Stimulated activated CD4-positive, alpha-beta T cell treated with anti-CD3 and anti-CD28 coated beads, Interleukin-1b, Interleukin-23, amount 100 ng/mL, for 1 hour (primary cell): ENCODE data around the gene CCDC188.

ENCODE experiments used
- DNase-seq, 2 donors: peaks; one replicate each; pipeline ENCODE4 v3.0.0-alpha.2; 2020; ENCODE audit warnings: low read depth in 2 of 2

The CCDC188 gene

DNA sequence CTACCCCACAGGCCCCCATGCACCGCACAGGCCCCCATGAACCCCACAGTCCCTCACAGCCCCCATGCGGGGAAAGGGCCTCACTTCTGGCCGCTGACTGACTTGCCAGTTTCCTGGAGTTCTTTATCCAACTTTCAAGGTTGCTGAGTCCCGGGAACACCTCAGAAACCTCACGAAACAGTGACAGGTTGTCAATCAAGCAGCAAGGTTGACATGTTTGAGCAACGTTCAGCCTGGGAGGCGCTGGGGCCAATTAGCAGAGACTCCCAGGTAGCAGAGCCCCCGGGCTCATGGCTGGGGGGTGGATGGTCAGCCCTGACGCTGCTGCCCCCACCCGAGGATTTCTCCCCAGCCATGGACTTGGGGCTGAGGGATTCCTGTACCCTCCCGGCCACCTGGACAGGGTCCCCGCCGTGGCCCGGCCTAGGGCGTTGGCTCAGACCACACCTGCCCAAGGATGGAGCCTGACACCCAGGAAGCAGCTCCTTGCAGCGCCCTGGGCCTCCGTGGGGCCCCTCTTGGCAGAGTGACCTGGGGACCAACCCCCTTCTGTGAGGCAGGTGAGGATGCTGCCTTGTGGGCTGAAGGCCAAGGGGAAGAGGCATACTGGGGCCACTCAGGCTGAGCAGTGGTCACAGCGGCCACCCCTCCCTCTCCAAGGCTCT lies 33.8 kb upstream of the CCDC188 start:
- DNase-seq: no peak

DNA sequence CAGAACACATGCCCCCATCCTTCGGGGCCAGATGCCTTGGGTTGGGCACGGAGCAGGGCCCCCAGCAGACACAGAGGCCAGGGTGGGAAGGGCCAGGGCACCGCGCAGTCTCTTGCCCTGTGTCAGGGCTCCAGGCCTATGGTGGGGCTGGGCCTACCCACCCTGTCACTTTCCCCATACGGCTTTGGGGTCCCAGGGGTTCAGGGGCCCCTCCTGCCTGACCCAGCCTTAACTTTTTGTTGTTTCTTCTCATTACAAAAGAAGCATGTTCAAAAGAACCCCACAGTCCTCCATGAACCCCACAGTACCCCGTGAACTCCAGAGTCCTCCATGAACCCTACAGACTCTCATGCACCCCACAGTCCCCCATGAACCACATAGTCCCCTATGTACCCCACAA lies 33.0 kb upstream of the CCDC188 start:
- no peak for DNase-seq

DNA sequence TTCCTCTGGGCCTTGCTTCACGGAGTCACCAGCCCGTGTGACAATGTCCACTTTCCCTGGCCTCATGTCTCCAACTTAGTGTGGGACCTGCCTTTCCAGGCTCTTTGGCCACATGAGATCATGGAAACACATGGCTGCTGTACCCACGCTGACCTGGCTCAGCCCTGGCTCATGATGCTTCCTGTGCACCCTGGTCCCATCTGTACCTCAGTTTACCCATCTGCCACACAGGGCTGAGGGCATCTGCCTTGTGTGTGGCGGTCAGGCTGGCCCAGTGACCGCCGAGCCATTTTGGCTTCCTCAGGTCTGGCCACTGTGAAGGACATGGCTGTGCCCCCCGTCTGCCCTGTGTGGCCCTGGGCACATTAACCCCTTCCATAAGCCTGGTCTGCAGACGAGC lies 32.2 kb upstream of the CCDC188 start:
- no peak for DNase-seq

DNA sequence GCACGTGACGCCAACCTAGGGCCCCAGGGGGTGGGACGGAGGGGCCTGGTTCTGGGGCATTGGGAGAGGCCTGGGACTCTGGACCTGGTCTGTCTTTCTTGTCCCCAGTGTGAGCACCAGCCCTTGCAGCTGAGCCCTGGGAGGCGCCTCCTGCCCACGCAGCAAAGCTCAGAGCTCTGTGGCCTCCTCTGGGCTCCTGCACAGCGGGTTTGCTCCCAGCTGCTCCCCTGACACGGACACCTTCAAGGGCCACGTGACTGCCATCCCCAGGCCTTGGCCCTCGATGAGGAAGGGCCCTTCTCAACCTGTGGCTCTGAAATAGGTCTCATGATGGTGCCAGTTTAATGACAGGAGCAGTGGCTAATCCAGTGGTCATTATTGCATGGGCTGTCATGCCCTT lies 31.5 kb upstream of the CCDC188 start:
- no peak for DNase-seq

DNA sequence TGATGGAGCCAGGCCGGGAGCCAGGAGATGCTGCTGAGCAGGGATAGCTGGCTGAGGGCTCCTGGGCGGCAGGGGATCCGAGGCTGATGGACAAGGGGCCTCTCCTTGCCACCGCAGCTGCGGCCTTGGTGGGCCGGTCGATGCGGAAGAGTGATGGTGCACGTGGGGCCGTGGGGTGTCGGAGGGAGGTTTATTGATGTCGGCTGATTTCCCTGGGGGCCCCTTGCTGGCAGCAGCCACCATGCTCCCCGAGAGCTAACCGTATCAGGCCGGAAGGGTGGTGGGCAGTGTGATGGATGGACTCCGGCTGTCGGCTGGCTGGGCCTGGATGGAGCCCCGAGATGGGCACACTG lies 31.0 kb upstream of the CCDC188 start:
- DNase-seq: no peak

DNA sequence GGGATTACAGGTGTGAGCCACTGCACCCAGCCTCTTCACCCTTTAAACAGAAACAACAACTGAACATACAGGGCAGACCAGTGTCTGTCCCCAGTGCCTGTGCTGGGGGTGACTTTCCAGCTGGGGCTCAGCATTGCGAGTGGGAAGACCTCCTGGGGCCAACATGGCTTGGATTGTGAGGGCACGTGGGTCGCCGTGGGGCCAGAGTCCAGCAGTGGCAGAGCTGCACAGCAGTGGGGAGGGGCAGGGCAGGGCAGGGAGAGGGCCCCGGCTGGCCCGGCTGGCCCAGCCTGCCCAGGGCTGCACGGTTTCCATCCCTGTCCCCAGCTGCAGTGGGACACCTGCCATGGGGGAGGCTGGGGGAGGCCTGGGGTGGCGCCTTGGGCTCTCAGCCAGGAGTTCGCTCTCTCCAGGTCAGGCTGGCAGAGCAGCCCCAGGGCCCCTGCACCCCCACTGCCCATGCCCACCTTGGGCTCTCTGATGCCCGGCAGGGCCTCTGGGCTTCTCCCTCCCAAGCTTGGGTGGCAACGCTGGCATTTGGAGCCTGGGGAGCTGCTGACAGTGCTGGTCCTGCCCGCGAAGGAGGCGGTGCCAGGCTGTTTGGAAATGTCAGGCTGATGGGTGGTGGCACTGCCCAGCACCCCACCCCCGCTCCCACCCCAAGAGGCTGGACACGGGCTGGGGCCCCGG lies 30.5 kb upstream of the CCDC188 start:
- DNase-seq: no peak

DNA sequence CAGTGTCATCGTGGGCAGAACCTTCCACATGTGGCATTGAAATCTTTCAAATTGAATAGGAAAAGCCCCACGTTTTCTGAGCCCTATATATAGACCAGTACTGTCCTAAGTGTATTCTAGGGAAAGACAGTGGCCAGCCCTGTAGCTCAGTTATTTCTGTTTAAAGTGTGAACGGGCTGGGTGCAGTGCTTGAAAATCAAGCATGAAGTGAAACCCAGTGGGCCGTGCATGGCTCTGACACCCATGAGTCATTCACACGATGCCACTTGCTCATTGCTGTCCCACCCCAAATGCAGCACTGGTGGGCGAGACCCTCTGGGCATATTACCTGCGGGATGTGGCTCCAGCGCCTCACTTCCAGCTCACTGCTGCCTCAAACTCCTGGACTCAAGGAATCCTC lies 29.8 kb upstream of the CCDC188 start:
- DNase-seq: no peak

DNA sequence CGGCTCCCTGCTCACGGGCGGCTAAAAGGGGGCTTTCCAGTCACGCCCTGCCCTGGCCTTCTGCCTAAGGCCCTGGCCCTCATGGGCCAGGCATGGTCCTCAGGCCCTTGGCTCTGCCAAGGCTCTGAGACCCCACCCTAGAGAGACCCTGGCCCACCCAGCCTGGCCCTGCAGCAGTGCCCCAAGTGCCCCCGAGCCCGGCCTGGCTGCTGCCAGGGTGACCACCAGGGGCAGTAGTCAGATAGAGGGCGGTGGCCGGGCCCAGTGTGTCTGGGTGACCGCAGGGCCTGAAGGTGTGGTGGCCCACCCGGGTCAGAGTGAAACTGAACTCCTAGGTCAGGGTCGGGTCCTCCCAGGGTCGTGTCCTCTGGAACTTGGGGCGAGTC lies 29.4 kb upstream of the CCDC188 start:
- no peak for DNase-seq

DNA sequence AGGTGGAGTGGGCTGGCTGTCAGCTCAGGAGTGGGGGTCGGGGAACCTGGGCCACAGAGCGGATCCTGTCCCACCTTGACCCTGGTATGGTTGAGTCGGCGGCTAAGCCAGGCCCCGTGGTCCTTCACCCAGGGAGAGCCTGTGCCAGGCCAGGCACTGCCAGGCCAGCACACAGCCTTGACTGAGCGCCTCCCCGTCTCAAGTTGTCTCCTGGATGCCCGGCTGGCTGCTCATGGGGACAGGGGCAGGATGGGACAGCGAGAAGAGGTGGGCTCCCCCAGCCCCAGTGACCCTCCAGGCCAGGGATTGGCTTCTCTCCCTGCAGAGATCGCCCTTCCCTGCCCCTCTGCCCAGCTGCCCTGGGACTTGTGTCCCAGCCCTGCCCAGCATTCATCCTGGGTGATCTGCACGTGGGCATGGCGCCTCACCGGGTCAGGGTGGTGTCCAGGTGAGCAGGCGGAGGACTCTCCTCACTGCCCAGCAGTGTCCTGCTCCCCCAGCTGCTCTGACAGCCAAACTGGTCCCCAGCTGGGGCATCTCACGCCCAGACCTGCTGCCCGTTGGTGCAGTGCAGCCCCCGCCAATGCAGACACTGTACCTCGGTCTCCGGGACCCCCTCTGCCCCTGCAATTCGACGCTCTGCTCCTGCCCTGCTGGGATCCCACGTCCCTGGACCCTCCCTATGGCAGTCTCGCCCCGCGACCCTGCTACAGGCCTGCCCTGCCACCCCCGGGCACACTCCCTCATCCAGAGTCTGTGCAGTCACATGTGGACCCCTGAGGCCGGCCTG lies 28.8 kb upstream of the CCDC188 start:
- no peak for DNase-seq

DNA sequence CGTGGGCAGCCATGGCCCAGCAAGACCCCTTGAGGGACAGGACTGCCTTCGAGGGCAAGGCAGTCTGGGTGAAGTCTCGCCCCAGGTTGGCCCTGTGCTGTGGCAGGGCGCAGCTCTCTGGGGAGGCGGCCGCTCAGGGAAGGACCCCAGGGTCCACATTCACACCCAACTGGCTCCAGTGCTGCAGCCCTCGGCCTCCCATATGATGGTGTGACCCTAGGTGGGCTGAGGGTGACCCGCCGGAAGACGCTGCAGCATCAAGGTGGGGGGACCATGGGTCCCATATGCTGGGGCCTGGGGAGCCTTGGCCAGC lies 28.0 kb upstream of the CCDC188 start:
- DNase-seq: no peak

DNA sequence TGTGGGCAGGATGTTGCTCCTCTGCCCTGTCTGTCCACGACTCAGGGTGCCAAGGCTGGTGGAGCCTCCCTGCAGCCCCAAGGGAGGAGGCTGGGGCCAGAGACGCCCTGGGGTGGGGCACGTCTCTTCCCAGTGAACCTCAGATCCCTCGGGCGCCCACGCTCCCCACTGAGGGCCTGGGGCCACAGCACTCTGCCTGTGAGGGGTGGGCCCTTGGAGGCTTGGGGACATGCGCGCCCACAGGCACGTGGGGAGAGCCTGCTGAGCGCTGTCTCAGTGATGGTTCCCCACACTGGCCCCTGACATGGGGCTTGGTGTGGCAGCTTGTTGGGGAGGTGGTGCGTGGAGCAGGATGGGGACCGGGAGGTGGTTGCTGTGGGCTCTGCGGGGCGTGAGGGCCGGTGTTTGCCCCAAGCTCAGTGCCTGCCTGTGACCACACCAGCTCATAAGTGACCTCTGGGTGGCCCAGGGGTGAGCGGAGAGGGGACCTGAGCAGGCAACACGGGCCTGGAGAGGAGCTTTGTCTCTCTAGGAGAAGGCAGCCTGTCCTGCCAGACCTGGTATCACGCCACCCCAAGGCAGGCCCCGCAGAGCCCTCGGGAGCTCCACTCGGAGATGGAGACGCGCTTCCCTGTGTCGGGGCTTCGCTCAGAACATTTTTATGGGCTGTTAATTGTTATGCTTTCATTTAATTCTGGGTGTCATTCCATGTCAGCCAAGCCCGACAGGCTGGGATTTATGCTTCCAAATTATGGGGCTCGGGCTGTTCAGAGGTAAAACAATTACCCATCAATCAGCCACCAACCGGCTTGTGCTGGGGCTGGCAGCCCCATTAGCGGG lies 27.4 kb upstream of the CCDC188 start:
- no peak for DNase-seq

DNA sequence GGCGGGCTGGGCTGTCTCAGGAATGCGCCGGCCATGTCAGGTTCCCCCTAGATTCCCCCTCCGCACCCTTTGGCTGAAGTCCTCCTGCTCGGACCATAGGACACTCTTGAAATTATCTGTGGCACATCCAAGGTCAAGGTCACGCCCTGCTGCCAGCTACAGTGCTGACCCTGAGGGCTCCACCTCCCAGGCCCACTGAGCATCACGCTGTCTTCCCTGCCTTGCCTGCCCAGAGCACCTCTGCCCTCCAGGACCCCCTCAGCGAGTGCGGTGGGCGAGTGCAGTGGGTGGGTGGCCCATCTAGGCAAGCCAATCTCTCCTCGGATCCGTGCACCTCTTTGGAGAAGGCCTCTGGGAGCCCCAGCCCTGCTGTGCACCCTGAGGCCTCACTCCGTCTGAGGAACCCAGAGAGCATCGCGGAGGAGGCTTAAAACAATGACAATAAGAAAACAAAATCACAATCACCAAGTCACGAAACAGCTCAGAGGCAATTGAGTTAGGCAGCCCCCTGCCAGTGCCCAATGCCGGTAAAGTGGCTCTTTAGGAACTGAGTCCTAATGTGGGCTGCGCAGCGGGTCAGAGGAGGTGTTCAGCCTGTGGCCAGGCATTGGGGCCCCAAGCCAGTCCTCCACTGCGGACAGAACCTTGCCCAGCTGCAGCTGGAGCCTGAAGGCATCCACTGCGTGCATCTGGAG lies 26.5 kb upstream of the CCDC188 start:
- DNase-seq: no peak

DNA sequence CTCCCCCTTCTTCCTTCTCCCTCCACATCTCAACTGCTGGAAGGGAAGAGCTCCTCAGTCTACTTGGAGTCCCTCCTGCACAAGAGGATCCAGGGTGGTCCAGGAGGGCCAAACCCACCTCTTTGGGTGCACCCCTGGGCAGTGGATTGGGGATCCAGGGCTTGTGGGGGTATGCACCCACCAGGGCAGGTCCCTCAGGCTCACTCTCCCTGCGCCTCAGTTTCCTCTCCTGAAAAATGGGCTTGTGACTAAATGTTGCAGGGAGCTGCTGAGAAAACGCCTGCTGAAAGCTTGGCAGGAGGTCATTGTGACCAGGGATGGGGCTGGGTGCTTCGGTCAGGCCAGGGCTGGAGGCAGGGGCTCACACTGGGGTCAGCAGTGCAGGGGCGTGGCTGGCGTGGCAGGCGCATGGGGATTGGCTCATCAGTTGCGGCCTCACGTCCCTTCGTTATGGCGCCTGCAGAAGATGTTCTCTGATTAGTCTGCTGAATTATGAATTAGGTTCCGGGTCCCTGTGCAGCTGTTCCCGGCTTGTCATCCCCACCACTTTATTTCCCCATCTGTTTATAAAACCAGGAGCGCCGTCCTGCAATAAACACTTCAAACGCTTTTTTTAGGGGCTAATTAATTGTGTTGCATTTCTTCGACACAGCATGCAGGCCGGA lies 25.7 kb upstream of the CCDC188 start:
- DNase-seq: no peak

DNA sequence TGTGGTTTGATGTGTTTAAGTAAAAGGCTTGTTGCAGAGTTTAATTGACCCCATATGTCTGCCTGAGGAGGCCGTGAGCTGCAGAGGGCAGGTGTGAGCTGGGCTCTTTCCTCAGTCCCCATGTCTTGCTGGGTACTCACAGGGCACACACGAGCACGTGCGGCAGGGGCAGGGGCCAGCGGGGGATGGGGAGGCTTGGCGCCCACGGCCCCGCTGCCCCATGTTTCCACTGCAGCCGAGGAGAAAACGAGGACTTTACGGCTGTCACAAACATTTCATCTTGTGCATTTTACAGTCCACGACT lies 24.7 kb upstream of the CCDC188 start:
- DNase-seq: no peak

DNA sequence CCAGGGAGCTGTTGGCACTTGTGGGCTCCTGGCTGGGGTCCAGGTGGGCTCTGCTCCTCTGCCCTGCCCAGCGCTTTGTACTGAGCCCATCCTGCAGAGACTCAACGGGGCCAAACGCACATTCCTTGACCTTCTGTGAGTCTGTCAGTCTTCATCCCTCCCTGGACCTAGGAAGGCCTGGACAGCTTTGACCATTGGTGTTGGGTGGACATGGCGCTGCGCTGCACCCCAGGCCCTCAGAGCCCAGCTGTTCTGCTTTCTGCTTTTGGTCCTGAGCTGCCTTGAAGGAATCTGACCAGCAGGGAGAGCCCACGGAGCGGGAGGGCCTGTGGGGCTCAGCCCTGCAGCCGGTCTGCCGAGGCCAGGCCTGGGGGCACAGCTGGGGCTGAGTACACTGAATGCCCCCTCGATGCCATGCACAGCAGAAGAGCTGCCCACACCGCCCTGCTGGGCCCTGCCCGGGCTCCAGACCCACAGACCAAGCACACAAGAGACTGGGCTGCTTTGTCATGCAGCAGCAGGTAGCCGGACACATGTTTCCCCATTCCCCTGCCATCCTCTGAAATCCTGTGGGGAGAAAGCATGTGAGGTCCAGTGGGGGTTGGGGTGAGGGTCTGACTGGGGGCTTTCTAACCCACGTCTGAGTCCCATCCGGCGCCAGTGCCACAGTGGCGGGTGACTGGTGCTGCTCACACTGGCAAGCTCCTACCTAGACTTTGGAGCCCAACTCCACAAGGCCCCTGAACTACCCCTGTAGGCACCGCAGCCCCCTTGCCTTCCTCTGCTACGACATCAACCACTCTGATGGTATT lies 24.1 kb upstream of the CCDC188 start:
- DNase-seq: no peak

DNA sequence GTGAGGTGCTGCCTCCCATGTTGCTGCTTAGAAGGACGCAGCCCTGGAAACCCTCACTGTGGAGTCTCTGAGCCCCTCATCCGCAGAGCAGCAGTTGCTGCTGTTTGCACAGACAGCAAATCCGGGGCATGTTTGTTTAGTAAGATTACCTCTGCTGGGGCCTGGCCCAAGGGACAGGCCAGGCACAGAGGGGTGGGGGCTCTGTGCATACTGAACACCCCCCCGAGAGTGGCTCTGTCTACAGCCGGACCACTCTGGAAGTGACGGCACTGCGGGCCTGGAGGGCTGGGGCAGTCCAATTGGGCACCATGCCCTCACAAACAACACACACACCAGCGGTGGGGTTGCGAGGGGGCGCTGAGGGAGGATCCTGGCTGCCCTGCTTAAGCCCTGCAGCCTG lies 22.9 kb upstream of the CCDC188 start:
- DNase-seq: no peak

DNA sequence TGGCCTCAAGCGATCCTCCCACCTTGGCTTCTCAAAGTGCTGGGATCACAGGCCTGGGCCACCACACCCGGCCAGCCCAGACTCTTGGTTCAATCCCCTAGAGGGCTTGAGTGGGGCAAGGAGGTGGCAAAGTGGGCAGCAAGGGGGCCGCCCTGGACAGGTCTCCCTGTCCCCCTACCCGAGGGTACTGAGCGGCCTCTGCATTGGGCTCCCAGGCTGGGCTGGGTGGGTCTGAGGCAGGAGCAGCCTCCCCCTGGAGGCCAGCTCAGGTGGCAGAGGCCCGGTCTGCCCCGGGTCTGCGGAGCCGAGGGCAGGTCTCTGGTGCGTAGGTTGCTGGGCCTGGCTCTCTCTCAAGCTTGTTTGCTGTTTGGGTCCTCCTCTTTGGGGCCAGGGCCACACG lies 22.4 kb upstream of the CCDC188 start:
- DNase-seq: no peak

DNA sequence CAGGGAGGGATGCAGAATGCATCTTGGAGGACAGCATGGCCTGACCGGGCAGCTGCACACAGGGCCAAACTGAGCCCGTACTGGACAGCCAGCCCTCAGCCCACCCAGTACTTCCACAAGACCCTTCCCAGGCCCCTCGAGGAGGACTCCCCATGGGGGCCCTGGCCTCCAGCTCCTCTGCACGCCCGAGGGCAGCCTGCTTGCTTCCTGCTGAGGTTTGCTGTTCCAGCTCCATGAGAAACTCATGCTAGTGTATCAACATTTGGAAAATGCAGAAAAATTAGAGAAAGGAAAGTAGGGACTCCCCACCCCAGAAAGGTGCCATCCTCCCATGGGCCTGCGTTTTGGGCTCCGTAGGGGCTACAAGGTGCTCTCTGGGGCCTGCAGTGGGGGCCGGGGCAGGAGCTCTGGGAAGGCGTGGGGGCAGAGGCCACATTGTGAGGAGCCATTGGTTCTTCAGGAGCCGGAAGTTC lies 21.3 kb upstream of the CCDC188 start:
- no peak for DNase-seq

DNA sequence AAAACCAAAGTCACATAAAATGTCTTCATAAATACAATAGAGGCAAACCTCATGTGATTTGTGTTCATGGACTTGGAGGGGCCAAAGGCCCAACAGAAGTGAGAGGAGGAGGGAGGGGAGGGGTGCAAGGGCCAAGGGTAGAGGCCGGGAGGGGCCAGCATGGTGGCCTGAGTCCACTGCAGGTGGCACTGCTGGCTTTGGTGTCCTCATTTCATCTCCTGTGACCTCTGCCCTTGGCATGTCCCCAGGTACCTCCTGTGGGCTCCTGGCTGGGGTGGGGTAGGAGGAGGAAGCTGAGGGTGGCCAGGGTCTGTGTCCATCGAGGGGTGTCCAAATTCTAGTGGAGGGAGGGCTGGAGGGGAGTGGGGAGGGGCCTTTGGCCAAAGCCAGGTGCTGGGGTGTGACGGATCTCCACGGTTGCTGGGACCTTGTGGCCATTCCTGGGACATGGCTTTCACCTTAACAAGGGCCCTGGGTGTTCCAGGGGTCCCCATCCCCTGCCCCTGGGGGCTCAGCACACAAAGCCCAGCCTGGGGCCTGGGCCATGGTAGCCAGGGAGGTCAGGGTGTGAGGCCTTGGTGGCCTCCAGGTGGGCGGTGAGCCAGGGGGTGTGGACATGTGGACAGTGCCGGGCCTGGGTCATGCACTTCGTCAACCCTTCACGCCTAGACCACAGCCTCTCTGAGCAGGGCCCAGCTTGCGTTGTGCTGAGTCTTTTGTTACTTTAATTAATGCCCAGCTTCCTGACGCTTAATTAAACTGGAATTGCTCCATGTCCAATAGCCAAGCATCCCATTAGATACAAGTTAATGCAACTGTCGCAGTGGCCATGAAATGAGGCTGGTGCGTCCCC lies 20.7 kb upstream of the CCDC188 start:
- DNase-seq: no peak

DNA sequence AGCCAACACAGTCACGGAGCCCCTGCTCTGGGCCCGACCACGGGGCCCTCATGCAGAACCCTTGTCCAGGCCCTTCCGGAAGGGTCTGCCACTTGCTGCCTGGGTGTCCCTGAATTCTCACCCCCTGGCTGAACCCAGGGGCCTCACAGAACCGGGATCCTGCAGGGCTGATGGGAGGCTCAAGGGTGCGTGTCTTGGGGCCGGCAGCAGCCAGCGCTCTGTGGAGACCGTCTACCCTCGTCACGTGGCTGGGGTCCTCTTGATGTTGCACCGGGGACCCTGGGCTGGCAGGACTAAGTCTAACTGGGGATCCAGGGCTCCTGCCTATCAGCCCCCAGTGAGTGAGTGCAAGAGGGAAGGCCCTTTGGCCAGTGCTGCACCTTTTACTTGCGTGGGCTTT lies 19.3 kb upstream of the CCDC188 start:
- no peak for DNase-seq
